MCF 10A (cell line): ENCODE results near the gene NAV3. TPM values are rescaled to one million over a fixed set of nuclear protein-coding genes. Genes with fewer than 3 reads are reported as not detected.
A peak's percentile ranks its signal among the peaks of the same experiment; 100 is the strongest.

Experiments used
- BruUV-seq: library from RNA; stranded (reverse); fragments of 400-500 nt; replicated peaks from 2 replicates; lab custom pipeline; 2021; lab: Mats Ljungman, UMichigan
- CTCF ChIA-PET: fragments of 300-600 bp; sonication (Branson Sonifier 250); formaldehyde crosslinking; extraction: SDS; loops from one replicate; lab custom pipeline; 2021; ENCODE audit warnings: antibody characterized with exemption, inconsistent platforms; lab: Yijun Ruan, JAX
- POLR2A ChIA-PET: fragments of 300-600, 350-650 bp; sonication (Branson Sonifier 250); formaldehyde crosslinking; extraction: SDS; loops from one replicate; lab custom pipeline; 2020; ENCODE audit warnings: antibody characterized with exemption, inconsistent platforms; lab: Yijun Ruan, JAX
- DNase-seq: peaks from one replicate; pipeline ENCODE4 v3.0.0-alpha.2; 2018; ENCODE audit not compliant: unreplicated experiment
- H3K27ac Mint-ChIP-seq: one replicate; pipeline ENCODE4 v1.8.0; 2022; ENCODE audit warnings: mild to moderate bottlenecking, low read depth, mixed read lengths; ENCODE audit not compliant: unreplicated experiment
- H3K27me3 Mint-ChIP-seq: one replicate; pipeline ENCODE4 v1.8.0; 2022; ENCODE audit warnings: mixed read lengths; ENCODE audit not compliant: insufficient read depth, unreplicated experiment
- H3K36me3 Mint-ChIP-seq: one replicate; pipeline ENCODE4 v1.8.0; 2022; ENCODE audit warnings: mild to moderate bottlenecking, moderate library complexity, mixed read lengths; ENCODE audit not compliant: insufficient read depth, unreplicated experiment
- H3K4me1 Mint-ChIP-seq: one replicate; pipeline ENCODE4 v1.8.0; 2022; ENCODE audit warnings: mixed read lengths; ENCODE audit not compliant: insufficient read depth, unreplicated experiment
- H3K4me3 Mint-ChIP-seq: one replicate; pipeline ENCODE4 v1.8.0; 2022; ENCODE audit warnings: mild to moderate bottlenecking, moderate library complexity, mixed read lengths; ENCODE audit not compliant: unreplicated experiment
- H3K9me3 Mint-ChIP-seq: one replicate; pipeline ENCODE4 v1.8.0; 2022; ENCODE audit warnings: mixed read lengths; ENCODE audit not compliant: unreplicated experiment
- CTCF ChIP-seq: fragments of 200-600 bp; IDR thresholded peaks from one replicate; pipeline ENCODE4 v1.8.0; 2022; ENCODE audit warnings: antibody characterized with exemption, mild to moderate bottlenecking; ENCODE audit not compliant: unreplicated experiment
- intact Hi-C: fragments of 100-400 bp; cut with micrococcal nuclease; formaldehyde crosslinking; loops from 2 replicates; pipeline ENCODE4 v1.14.1; 2022
- total RNA-seq: library from RNA; stranded (reverse); gene quantifications from 2 replicates; pipeline ENCODE4 v1.2.3, GENCODE V29; 2022

NAV3 gene
- total RNA-seq, 1 experiment from 2014 or later = 7.1 TPM

GRCh38 chr12:77924703-77925102 is 94.0 kb downstream of the NAV3 start:
- intact Hi-C loops = loop anchor here (1.0 to 10.0 kb wide), 6 partner anchors 198 to 1302 kb away; no protein-coding TSS in a partner anchor
- Mint-ChIP-seq H3K27me3 (no peaks in the 10 kb centered on the region), H3K4me3 (no peak overlapping the region), H3K27ac (no peak overlapping the region), H3K36me3 (no peaks in the 10 kb centered on the region), H3K9me3 (no peaks in the 10 kb centered on the region), H3K4me1 (no peaks in the 10 kb centered on the region)
- no peak for TF ChIP-seq CTCF
- ChIA-PET CTCF (interaction anchor here (0.6 to 7.3 kb wide), 50 partner anchors 9 to 1156 kb away, joined by 3 to 70 read pairs (median 4); partner anchors contain the start of gene NAV3), POLR2A (interaction anchor here (1.3 to 1.7 kb wide), 3 partner anchors 8 to 200 kb away, joined by 3 to 7 read pairs (median 6); no protein-coding TSS in a partner anchor)
- no peak for DNase-seq
- no TSS peak for BruUV-seq

- intact Hi-C loops = loop anchor here (1.0 to 10.0 kb wide), 6 partner anchors 197 to 1303 kb away; no protein-coding TSS in a partner anchor
- H3K36me3 Mint-ChIP-seq = no peaks in the 10 kb centered on the region
- peak; percentile 98 for TF ChIP-seq CTCF
- ChIA-PET POLR2A (interaction anchor here (1.2 to 1.7 kb wide), 4 partner anchors 9 to 203 kb away, joined by 3 to 7 read pairs (median 6); no protein-coding TSS in a partner anchor), CTCF (interaction anchor here (0.6 to 7.3 kb wide), 51 partner anchors 8 to 1307 kb away, joined by 3 to 70 read pairs (median 4); partner anchors contain the start of gene NAV3)
- no peaks in the 10 kb centered on the region for H3K9me3 Mint-ChIP-seq
- no peaks in the 10 kb centered on the region for H3K4me1 Mint-ChIP-seq
- no peak overlapping the region for H3K4me3 Mint-ChIP-seq
- H3K27ac Mint-ChIP-seq = peak overlapping the region; percentile 12
- BruUV-seq = no TSS peak
- peak; percentile 88 for DNase-seq
- no peaks in the 10 kb centered on the region for H3K27me3 Mint-ChIP-seq
Observed at GRCh38 chr12:77925536-77926108, 94.9 kb downstream of the NAV3 start.

GRCh38 chr12:77928078-77928477 is 97.4 kb downstream of the NAV3 start:
- intact Hi-C loops = loop anchor here (5.0 to 10.0 kb wide), 3 partner anchors 194 to 1306 kb away; no protein-coding TSS in a partner anchor
- CTCF ChIA-PET = interaction anchor here (0.8 to 3.3 kb wide), 8 partner anchors 10 to 879 kb away, joined by 3 to 16 read pairs (median 4); no protein-coding TSS in a partner anchor
- no peaks in the 10 kb centered on the region for H3K9me3 Mint-ChIP-seq
- POLR2A ChIA-PET = interaction anchor here (1.0 kb wide), 1 partner anchor 11 kb away, joined by 3 read pairs; no protein-coding TSS in a partner anchor
- no peak overlapping the region for H3K4me3 Mint-ChIP-seq
- no TSS peak for BruUV-seq
- no peak overlapping the region for H3K27ac Mint-ChIP-seq
- no peaks in the 10 kb centered on the region for H3K27me3 Mint-ChIP-seq
- DNase-seq = no peak
- H3K36me3 Mint-ChIP-seq = no peaks in the 10 kb centered on the region
- H3K4me1 Mint-ChIP-seq = no peaks in the 10 kb centered on the region
- TF ChIP-seq CTCF = no peak

- Mint-ChIP-seq H3K4me1 (no peaks in the 10 kb centered on the region), H3K27me3 (no peaks in the 10 kb centered on the region), H3K9me3 (no peaks in the 10 kb centered on the region), H3K4me3 (no peak overlapping the region), H3K27ac (peak overlapping the region; percentile 1), H3K36me3 (no peaks in the 10 kb centered on the region)
- TF ChIP-seq CTCF = no peak
- ChIA-PET CTCF (interaction anchor here (0.6 to 1.4 kb wide), 2 partner anchors 57 to 208 kb away, joined by 3 to 4 read pairs; no protein-coding TSS in a partner anchor), POLR2A (no interaction called here)
- no peak for DNase-seq
- no TSS peak for BruUV-seq
- intact Hi-C loops = no loop called here
Observed at GRCh38 chr12:77932216-77932615, 101.5 kb downstream of the NAV3 start.
